Gastrocnemius medialis (tissue), 4 donors: ENCODE data around the gene CELSR3. TPM values are rescaled to one million over a fixed set of nuclear protein-coding genes. Genes with fewer than 3 reads are reported as not detected.
A peak's percentile ranks its signal among the peaks of the same experiment; 100 is the strongest.

Experiments
- ATAC-seq, 2 donors: fragments of 150-250 bp; one replicate each; pipeline ENCODE4 v1.9.1; 2016
- DNase-seq, 2 donors: peaks; one replicate each; pipeline ENCODE4 v3.0.0-alpha.2; 2019
- H3K27ac ChIP-seq, 4 donors: fragments of 200-600 bp; sonication (generic); 1 replicate in 1 of 4; 2 replicates in 3 of 4; pipeline ENCODE4 v1.5.1; 2016 to 2018; ENCODE audit warnings: mild to moderate bottlenecking in 2 of 4, moderate library complexity in 1 of 4
- H3K27me3 ChIP-seq, 3 donors: fragments of 200-600 bp; sonication (generic) in 2 of 3; 1 replicate in 1 of 3; 2 replicates in 2 of 3; pipeline versions ENCODE4 v1.5.1 to v1.6.0; 2016 to 2019; ENCODE audit warnings: mild to moderate bottlenecking in 1 of 3, moderate library complexity in 1 of 3
- H3K36me3 ChIP-seq, 2 donors: fragments of 200-600 bp; sonication (generic) in 1 of 2; one replicate each; pipeline ENCODE4 v1.5.1; 2017 to 2018
- H3K4me1 ChIP-seq, 2 donors: fragments of 200-600 bp; sonication (generic) in 1 of 2; one replicate each; pipeline ENCODE4 v1.5.1; 2016 to 2017; ENCODE audit warnings: mild to moderate bottlenecking in 2 of 2
- H3K4me3 ChIP-seq, 4 donors: fragments of 200-600 bp; sonication (generic) in 3 of 4; 1 replicate in 1 of 4; 2 replicates in 3 of 4; pipeline ENCODE4 v1.5.1; 2016 to 2019; ENCODE audit warnings: mild to moderate bottlenecking in 2 of 4
- H3K9me3 ChIP-seq, 3 donors: fragments of 200-600 bp; sonication (generic) in 2 of 3; 1 replicate in 1 of 3; 2 replicates in 2 of 3; pipeline ENCODE4 v1.5.1; 2016 to 2019
- CTCF ChIP-seq, 5 experiments: fragments of 450-650 bp in 3 of 5; fragments of 200-600 bp in 2 of 5; sonication (generic) in 2 of 5; IDR thresholded peaks in 4 of 5; conservative IDR thresholded peaks in 1 of 5; 1 replicate in 4 of 5; 2 replicates in 1 of 5; pipeline ENCODE4 v1.5.1; 2016 to 2019; ENCODE audit warnings: antibody characterized with exemption in 5 of 5, mild to moderate bottlenecking in 3 of 5, moderate library complexity in 3 of 5
- POLR2A ChIP-seq, 2 donors: fragments of 450-650 bp; IDR thresholded peaks; one replicate each; pipeline ENCODE4 v1.6.1; 2017; ENCODE audit warnings: antibody characterized with exemption in 2 of 2, mild to moderate bottlenecking in 2 of 2, moderate library complexity in 2 of 2
- in situ Hi-C, 4 donors: fragments of 200-750 bp; cut with MboI; loops; one replicate each; pipeline versions ENCODE4 v1.15.0 to v1.8.0; 2017; ENCODE audit warnings: low sequenced_read_pairs in 4 of 4
- intact Hi-C: fragments of 100-400 bp; cut with DNase I; formaldehyde crosslinking; loops from one replicate; pipeline ENCODE4 v1.15.1; 2023; ENCODE audit warnings: low total_unique reads
- total RNA-seq, 4 donors: library from RNA; depleted of rRNA; stranded (reverse); fragments of >200 nt; gene quantifications; one replicate each; pipeline versions ENCODE4 v1.1.0 to v1.2.3, GENCODE V29; 2016

The CELSR3 gene
- total RNA-seq, 4 donors from 2014 or later: 0.02 to 0.25 (median 0.05) TPM; not detected in 1

- ATAC-seq (no peak), DNase-seq (no peak)
- no peak for TF ChIP-seq CTCF (IDR thresholded peaks at IDR 0.05 in 4 of 5, conservative IDR thresholded peaks at IDR 0.05 in 1 of 5)
- intact Hi-C loops: loop anchor here (1.0 kb wide), 1 partner anchor 22 kb away; the partner anchor contains the start of gene SLC26A6
- in situ Hi-C loops: no loop called here
- Histone ChIP-seq H3K9me3 (no peaks in the 10 kb centered on the region), H3K27ac (peak overlapping the region; percentile 35 to 84 (median 62)), H3K4me1 (peaks cover 0 to 16% of the 10 kb centered on the region in 2 donors), H3K4me3 (peak overlapping the region; percentile 56 to 89 (median 64)), H3K27me3 (peaks cover 3 to 13% (median 10%) of the 10 kb centered on the region in 3 donors), H3K36me3 (no peaks in the 10 kb centered on the region)
Measured at GRCh38 chr3:48656841-48657281, 5.8 kb downstream of the CELSR3 start.

GRCh38 chr3:48656061-48656840 lies 6.4 kb downstream of the CELSR3 start:
- TF ChIP-seq POLR2A (IDR thresholded peaks at IDR 0.05) (no peak), CTCF (IDR thresholded peaks at IDR 0.05 in 4 of 5, conservative IDR thresholded peaks at IDR 0.05 in 1 of 5) (peak; percentile 55 to 76 (median 73))
- ATAC-seq: peak; percentile 85 to 91
- intact Hi-C loops (loop anchor here (1.0 kb wide), 1 partner anchor 21 kb away; the partner anchor contains the start of gene SLC26A6), in situ Hi-C loops (no loop called here)
- Histone ChIP-seq H3K27ac (peak overlapping the region; percentile 35 to 84 (median 62)), H3K9me3 (no peaks in the 10 kb centered on the region), H3K36me3 (no peaks in the 10 kb centered on the region), H3K4me1 (peaks cover 0 to 12% of the 10 kb centered on the region in 2 donors), H3K27me3 (peaks cover 0 to 8% (median 7%) of the 10 kb centered on the region in 3 donors), H3K4me3 (peak overlapping the region; percentile 56 to 89 (median 64))
- peak; percentile 46 to 81 for DNase-seq

GRCh38 chr3:48655606-48656005 lies 7.1 kb downstream of the CELSR3 start:
- peak overlapping the region; percentile 56 to 89 (median 64) for H3K4me3 ChIP-seq
- no peak for DNase-seq
- intact Hi-C loops (loop anchor here (1.0 kb wide), 1 partner anchor 20 kb away; the partner anchor contains the start of gene SLC26A6), in situ Hi-C loops (no loop called here)
- peaks cover 0 to 4% (median 3%) of the 10 kb centered on the region in 3 donors for H3K27me3 ChIP-seq
- H3K27ac ChIP-seq: peak overlapping the region in 3 of 4 donors; percentile 35 to 84 (median 65)
- H3K9me3 ChIP-seq: no peaks in the 10 kb centered on the region
- H3K36me3 ChIP-seq: no peaks in the 10 kb centered on the region
- ATAC-seq: no peak
- peaks cover 0 to 11% of the 10 kb centered on the region in 2 donors for H3K4me1 ChIP-seq
- no peak for TF ChIP-seq CTCF (IDR thresholded peaks at IDR 0.05 in 4 of 5, conservative IDR thresholded peaks at IDR 0.05 in 1 of 5)
- no peak for TF ChIP-seq POLR2A (IDR thresholded peaks at IDR 0.05)

GRCh38 chr3:48655063-48655462 lies 7.6 kb downstream of the CELSR3 start:
- Histone ChIP-seq H3K4me1 (peaks cover 0 to 11% of the 10 kb centered on the region in 2 donors), H3K27ac (no peak overlapping the region), H3K36me3 (no peaks in the 10 kb centered on the region), H3K4me3 (no peak overlapping the region), H3K27me3 (peaks cover 0 to under 1% (median 0%) of the 10 kb centered on the region in 3 donors), H3K9me3 (no peaks in the 10 kb centered on the region)
- in situ Hi-C loops (no loop called here), intact Hi-C loops (no loop called here)
- ATAC-seq (no peak), DNase-seq (no peak)
- no peak for TF ChIP-seq POLR2A (IDR thresholded peaks at IDR 0.05)
- no peak for TF ChIP-seq CTCF (IDR thresholded peaks at IDR 0.05 in 4 of 5, conservative IDR thresholded peaks at IDR 0.05 in 1 of 5)
